Keratinocyte (primary cell): Measurements from ENCODE around the gene CD276. TPM values are rescaled to one million over a fixed set of nuclear protein-coding genes. Genes with fewer than 3 reads are reported as not detected.

Experiments used
- DNase-seq: peaks from one replicate; pipeline ENCODE4 v3.0.0-alpha.2; 2011; ENCODE audit warnings: low read depth, missing footprints, low spot score
- FAIRE-seq: peaks from 2 replicates; lab custom pipeline; 2011; peaks lifted over from hg19 to GRCh38; lab: Jason Lieb, UNC
- H2AFZ ChIP-seq: 2 replicates; pipeline ENCODE4 v1.6.0; 2012; ENCODE audit warnings: low read length, control low read depth, inconsistent platforms; ENCODE audit not compliant: control insufficient read depth
- H3K27ac ChIP-seq: 2 replicates; pipeline ENCODE4 v1.5.1; 2011; ENCODE audit warnings: low read length; ENCODE audit not compliant: control insufficient read depth, insufficient read depth
- H3K27me3 ChIP-seq: 3 replicates; pipeline ENCODE4 v1.6.0; 2011; ENCODE audit warnings: low read length; ENCODE audit not compliant: control insufficient read depth, insufficient read depth; ENCODE audit errors: extremely low read depth
- H3K36me3 ChIP-seq, 2 experiments: 2 replicates in 1 of 2; 3 replicates in 1 of 2; pipeline ENCODE4 v1.5.1; 2011; ENCODE audit warnings: low read length in 2 of 2, mild to moderate bottlenecking in 1 of 2; ENCODE audit not compliant: control insufficient read depth in 2 of 2, insufficient read depth in 2 of 2; ENCODE audit errors: extremely low read depth in 1 of 2
- H3K4me1 ChIP-seq: 3 replicates; pipeline ENCODE4 v1.5.1; 2011; ENCODE audit warnings: low read length; ENCODE audit not compliant: control insufficient read depth, insufficient read depth; ENCODE audit errors: extremely low read depth
- H3K4me2 ChIP-seq: 3 replicates; pipeline ENCODE4 v1.6.0; 2011; ENCODE audit warnings: low read depth, low read length; ENCODE audit not compliant: control insufficient read depth, insufficient read depth; ENCODE audit errors: extremely low read depth
- H3K4me3 ChIP-seq, 3 experiments: fragments of 200-600 bp in 1 of 3; sonication (generic) in 1 of 3; 2 replicates in 2 of 3; 3 replicates in 1 of 3; pipeline ENCODE4 v1.5.1; 2011 to 2016; ENCODE audit warnings: low read length in 3 of 3, mild to moderate bottlenecking in 3 of 3, control low read depth in 2 of 3, inconsistent platforms in 1 of 3, low read depth in 1 of 3, mixed read lengths in 1 of 3, mixed run types in 1 of 3, moderate library complexity in 1 of 3; ENCODE audit not compliant: control insufficient read depth in 2 of 3, insufficient read depth in 2 of 3; ENCODE audit errors: extremely low read depth in 1 of 3
- H3K79me2 ChIP-seq: 2 replicates; pipeline ENCODE4 v1.6.0; 2012; ENCODE audit warnings: low read length; ENCODE audit not compliant: control insufficient read depth, insufficient read depth
- H3K9ac ChIP-seq: 3 replicates; pipeline ENCODE4 v1.6.0; 2011; ENCODE audit warnings: low read length; ENCODE audit not compliant: control insufficient read depth, insufficient read depth; ENCODE audit errors: extremely low read depth
- H3K9me1 ChIP-seq: 3 replicates; pipeline ENCODE4 v1.6.0; 2011; ENCODE audit warnings: low read length; ENCODE audit not compliant: control insufficient read depth, insufficient read depth; ENCODE audit errors: extremely low read depth
- H3K9me3 ChIP-seq: 2 replicates; pipeline ENCODE4 v1.5.1; 2012; ENCODE audit warnings: low read depth, low read length; ENCODE audit not compliant: control insufficient read depth
- H4K20me1 ChIP-seq: 3 replicates; pipeline ENCODE4 v1.6.0; 2011; ENCODE audit warnings: low read length; ENCODE audit not compliant: control insufficient read depth, insufficient read depth; ENCODE audit errors: extremely low read depth
- CTCF ChIP-seq, 3 experiments: IDR thresholded peaks in 1 of 3; conservative IDR thresholded peaks in 1 of 3; optimal IDR thresholded peaks in 1 of 3; 2 replicates in 2 of 3; 3 replicates in 1 of 3; pipeline versions ENCODE3 to v1.5.1; 2011; ENCODE audit warnings: low read length in 3 of 3, mild to moderate bottlenecking in 3 of 3, moderate library complexity in 2 of 3, control low read depth in 1 of 3, inconsistent platforms in 1 of 3; ENCODE audit not compliant: insufficient read depth in 2 of 3; ENCODE audit errors: extremely low read depth in 1 of 3
- EZH2 ChIP-seq: IDR thresholded peaks from one replicate; pipeline ENCODE4 v1.6.1; 2012; ENCODE audit warnings: inconsistent platforms, mild to moderate bottlenecking, low read length, moderate library complexity
- dilution Hi-C: fragments of 300-500 bp; cut with MboI; formaldehyde crosslinking; loops from one replicate; pipeline ENCODE4 v1.7.0; 2020; ENCODE audit warnings: low sequenced_read_pairs; ENCODE audit not compliant: extremely low pct_ligation_motif_present
- polyA plus RNA-seq, 5 experiments: library from polyadenylated mRNA; depleted of rRNA in 3 of 5; stranded (reverse) in 3 of 5; stranded (forward) in 1 of 5; unstranded in 1 of 5; fragments of >200 nt; gene quantifications; 1 replicate in 1 of 5; 2 replicates in 3 of 5; 3 replicates in 1 of 5; pipeline versions ENCODE4 v1.2.1 to v1.2.3, GENCODE V29; 2011 to 2012; ENCODE audit warnings: missing spikeins in 2 of 5, low read depth in 1 of 5, low replicate concordance in 1 of 5

Gene CD276
- polyA plus RNA-seq, 1 donor (not counting 4 experiments of a cell fraction or from before 2014, with no cell fraction given), result 62.9 TPM

GRCh38 chr15:73755481-73755880 lies 71.3 kb downstream of the CD276 start:
- H3K9me3 ChIP-seq, result no peaks in the 10 kb centered on the region
- no peaks in the 10 kb centered on the region for H3K36me3 ChIP-seq
- no peak overlapping the region for H2AFZ ChIP-seq
- H3K27me3 ChIP-seq, result peaks cover 80% of the 10 kb centered on the region
- H3K79me2 ChIP-seq, result no peaks in the 10 kb centered on the region
- no peak overlapping the region for H3K27ac ChIP-seq
- DNase-seq (no peak), FAIRE-seq (no peak)
- peaks cover 4% of the 10 kb centered on the region for H4K20me1 ChIP-seq
- no peak overlapping the region for H3K9ac ChIP-seq
- H3K4me3 ChIP-seq, result no peak overlapping the region
- H3K4me1 ChIP-seq, result no peaks in the 10 kb centered on the region
- no peaks in the 10 kb centered on the region for H3K9me1 ChIP-seq
- TF ChIP-seq CTCF (optimal IDR thresholded peaks at IDR 0.05 in 1 of 3, IDR thresholded peaks at IDR 0.05 in 1 of 3, conservative IDR thresholded peaks at IDR 0.05 in 1 of 3; ENCODE audit: extremely low read depth in 1 of 3, insufficient read depth in 2 of 3, low read length in 3 of 3) (no peak), EZH2 (no peak)
- dilution Hi-C loops, result no loop called here
- no peak overlapping the region for H3K4me2 ChIP-seq

GRCh38 chr15:73755946-73756345 lies 71.8 kb downstream of the CD276 start:
- TF ChIP-seq EZH2, result no peak
- TF ChIP-seq CTCF (optimal IDR thresholded peaks at IDR 0.05 in 1 of 3, IDR thresholded peaks at IDR 0.05 in 1 of 3, conservative IDR thresholded peaks at IDR 0.05 in 1 of 3; ENCODE audit: extremely low read depth in 1 of 3, insufficient read depth in 2 of 3, low read length in 3 of 3), result no peak
- Histone ChIP-seq H3K27ac (no peak overlapping the region), H3K4me3 (no peak overlapping the region), H3K9me3 (no peaks in the 10 kb centered on the region), H4K20me1 (peaks cover 4% of the 10 kb centered on the region), H3K4me1 (no peaks in the 10 kb centered on the region), H3K36me3 (no peaks in the 10 kb centered on the region), H3K9me1 (no peaks in the 10 kb centered on the region), H3K4me2 (no peak overlapping the region), H2AFZ (no peak overlapping the region), H3K27me3 (peaks cover 80% of the 10 kb centered on the region), H3K9ac (no peak overlapping the region), H3K79me2 (no peaks in the 10 kb centered on the region)
- DNase-seq (no peak), FAIRE-seq (no peak)
- dilution Hi-C loops, result no loop called here
